ENCODE measurements around the gene CCL21.
"Not testable (repeated sequence)": the region's sequence is repeated elsewhere in the genome, so short reads cannot be mapped to it uniquely, and the experiment has no call there.

CCL21 gene

GRCh38 chr9:34710023-34710422 lies at the start of gene CCL21:
TSS of gene CCL21 (minus strand) at chr9:34710136. CDS start at chr9:34710066, 70 bp downstream.
- peak; percentile 16 for DNase-seq

GRCh38 chr9:34759432-34760134 lies 49.6 kb upstream of the CCL21 start:
- no peak for DNase-seq

GRCh38 chr9:34750320-34750719 lies 40.4 kb upstream of the CCL21 start:
- DNase-seq, result not testable (repeated sequence)

GRCh38 chr9:34746526-34746925 lies 36.6 kb upstream of the CCL21 start:
- no peak for DNase-seq

GRCh38 chr9:34744295-34745221 lies 34.6 kb upstream of the CCL21 start:
- DNase-seq, result no peak

- no peak for DNase-seq
These were observed 32.8 kb upstream of the CCL21 start for GRCh38 chr9:34742710-34743109.

- DNase-seq, result peak; percentile 9
These were observed 31.7 kb upstream of the CCL21 start for GRCh38 chr9:34741628-34742027.

- DNase-seq, result not testable (repeated sequence)
These were observed 30.2 kb upstream of the CCL21 start for GRCh38 chr9:34740176-34740575.

- no peak for DNase-seq
These were observed 27.8 kb upstream of the CCL21 start for GRCh38 chr9:34737677-34738260.

- no peak for DNase-seq
These were observed 24.8 kb upstream of the CCL21 start for GRCh38 chr9:34734720-34735119.

- DNase-seq, result no peak
These were observed 22.9 kb upstream of the CCL21 start for GRCh38 chr9:34732886-34733285.

- DNase-seq, result no peak
These were observed 22.5 kb upstream of the CCL21 start for GRCh38 chr9:34732478-34732877.

GRCh38 chr9:34723141-34723540 lies 13.2 kb upstream of the CCL21 start:
- no peak for DNase-seq

GRCh38 chr9:34719769-34720025 lies 9.8 kb upstream of the CCL21 start:
- DNase-seq, result not testable (repeated sequence)

GRCh38 chr9:34719021-34719768 lies 9.3 kb upstream of the CCL21 start:
- no peak for DNase-seq

GRCh38 chr9:34717996-34718614 lies 8.2 kb upstream of the CCL21 start:
- peak; percentile 38 for DNase-seq

GRCh38 chr9:34716711-34717110 lies 6.8 kb upstream of the CCL21 start:
- no peak for DNase-seq

GRCh38 chr9:34715639-34716215 lies 5.8 kb upstream of the CCL21 start:
- DNase-seq, result no peak

- DNase-seq, result no peak
These were observed 4.1 kb upstream of the CCL21 start for GRCh38 chr9:34714007-34714406.

GRCh38 chr9:34712140-34712539 lies 2.2 kb upstream of the CCL21 start:
- DNase-seq, result no peak

- DNase-seq, result no peak
These were observed 549 bp downstream of the CCL21 start for GRCh38 chr9:34709196-34709978.

GRCh38 chr9:34707130-34707529 lies 2.8 kb downstream of the CCL21 start:
- no peak for DNase-seq
